Measurements from ENCODE around the gene GNB1. TPM values are rescaled to one million over a fixed set of nuclear protein-coding genes. Genes with fewer than 3 reads are reported as not detected.
"Not testable (repeated sequence)": the region's sequence is repeated elsewhere in the genome, so short reads cannot be mapped to it uniquely, and the experiment has no call there.

The GNB1 gene
- total RNA-seq, 1 donor from 2014 or later, result 158 TPM

- no peak for TF ChIP-seq CTCF (IDR thresholded peaks at IDR 0.05; ENCODE audit: borderline replicate concordance)
- no peaks in the 10 kb centered on the region for H3K27me3 ChIP-seq (ENCODE audit: low read depth)
- H3K27ac ChIP-seq (replicated peaks), result no peak overlapping the region
- no peak overlapping the region for H3K4me3 ChIP-seq
- intact Hi-C loops (cut with micrococcal nuclease), result no loop called here
- H3K4me1 ChIP-seq, result peaks cover 11% of the 10 kb centered on the region
- no peak for DNase-seq
- H3K36me3 ChIP-seq, result peaks cover 59% of the 10 kb centered on the region
- H3K9me3 ChIP-seq (replicated peaks), result no peaks in the 10 kb centered on the region
Observed at GRCh38 chr1:1754051-1754815, 136.7 kb downstream of the GNB1 start.

- no peaks in the 10 kb centered on the region for H3K9me3 ChIP-seq (replicated peaks)
- TF ChIP-seq CTCF (IDR thresholded peaks at IDR 0.05; ENCODE audit: borderline replicate concordance), result no peak
- no peak for DNase-seq
- no peak overlapping the region for H3K27ac ChIP-seq (replicated peaks)
- no peaks in the 10 kb centered on the region for H3K27me3 ChIP-seq (ENCODE audit: low read depth)
- no peak overlapping the region for H3K4me3 ChIP-seq
- intact Hi-C loops (cut with micrococcal nuclease), result no loop called here
- peaks cover 5% of the 10 kb centered on the region for H3K4me1 ChIP-seq
- peaks cover 55% of the 10 kb centered on the region for H3K36me3 ChIP-seq
Observed at GRCh38 chr1:1753607-1754005, 137.3 kb downstream of the GNB1 start.

GRCh38 chr1:1752636-1753606 is 138.0 kb downstream of the GNB1 start:
- Histone ChIP-seq H3K27me3 (ENCODE audit: low read depth) (no peaks in the 10 kb centered on the region), H3K4me3 (no peak overlapping the region), H3K4me1 (no peaks in the 10 kb centered on the region), H3K36me3 (peaks cover 55% of the 10 kb centered on the region), H3K9me3 (replicated peaks) (no peaks in the 10 kb centered on the region), H3K27ac (replicated peaks) (no peak overlapping the region)
- DNase-seq, result no peak
- TF ChIP-seq CTCF (IDR thresholded peaks at IDR 0.05; ENCODE audit: borderline replicate concordance), result peak; percentile 13
- intact Hi-C loops (cut with micrococcal nuclease), result no loop called here

- H3K27me3 ChIP-seq (ENCODE audit: low read depth), result no peaks in the 10 kb centered on the region
- no peak for DNase-seq
- no peak overlapping the region for H3K4me3 ChIP-seq
- H3K4me1 ChIP-seq, result no peaks in the 10 kb centered on the region
- H3K9me3 ChIP-seq (replicated peaks), result no peaks in the 10 kb centered on the region
- TF ChIP-seq CTCF (IDR thresholded peaks at IDR 0.05; ENCODE audit: borderline replicate concordance), result no peak
- H3K27ac ChIP-seq (replicated peaks), result no peak overlapping the region
- peaks cover 52% of the 10 kb centered on the region for H3K36me3 ChIP-seq
- intact Hi-C loops (cut with micrococcal nuclease), result no loop called here
Observed at GRCh38 chr1:1752190-1752589, 138.7 kb downstream of the GNB1 start.

GRCh38 chr1:1749941-1750340 is 140.9 kb downstream of the GNB1 start:
- H3K4me3 ChIP-seq; H3K9me3 ChIP-seq (replicated peaks); intact Hi-C loops (cut with micrococcal nuclease); H3K27me3 ChIP-seq (ENCODE audit: low read depth); H3K27ac ChIP-seq (replicated peaks); DNase-seq; H3K4me1 ChIP-seq: not testable (repeated sequence)
- peaks cover 29% of the 10 kb centered on the region for H3K36me3 ChIP-seq

Measured in left ventricle myocardium inferior (tissue), 1 donor.